Measurements from ENCODE around the gene IFT81.

- TF ChIP-seq FOXP4 (CRISPR knock-in tag; IDR thresholded peaks at IDR 0.05) (no peak), ZNF671 (CRISPR knock-in tag; IDR thresholded peaks at IDR 0.05) (no peak)
These were observed 120.7 kb downstream of the IFT81 start for GRCh38 chr12:110244829-110245228.
